Neural progenitor cell (in vitro differentiated cells): Measurements from ENCODE around the gene MAP3K2. TPM values are rescaled to one million over a fixed set of nuclear protein-coding genes. Genes with fewer than 3 reads are reported as not detected.

Experiments
- DNase-seq: peaks from one replicate; pipeline ENCODE4 v3.0.0-alpha.2; 2016; ENCODE audit warnings: low spot score
- H2AFZ ChIP-seq: fragments of 200-600 bp; sonication (generic); replicated peaks from 2 replicates; pipeline ENCODE4 v1.6.1; 2016; ENCODE audit warnings: antibody characterized with exemption
- H3F3A ChIP-seq: fragments of 200-600 bp; sonication (generic); 2 replicates; pipeline ENCODE4 v1.6.1; 2016; ENCODE audit warnings: antibody characterized with exemption, low read depth
- H3K27ac ChIP-seq: fragments of 200-600 bp; sonication (generic); 2 replicates; pipeline ENCODE4 v1.5.1; 2016; ENCODE audit warnings: mild to moderate bottlenecking
- H3K27me3 ChIP-seq: fragments of 200-600 bp; sonication (generic); 2 replicates; pipeline ENCODE4 v1.6.1; 2016; ENCODE audit warnings: mild to moderate bottlenecking, moderate library complexity
- H3K36me3 ChIP-seq: fragments of 200-600 bp; sonication (generic); 2 replicates; pipeline ENCODE4 v1.5.1; 2016
- H3K4me1 ChIP-seq: fragments of 200-600 bp; sonication (generic); 2 replicates; pipeline ENCODE4 v1.6.1; 2016; ENCODE audit warnings: mixed run types
- H3K4me2 ChIP-seq: fragments of 200-600 bp; sonication (generic); 2 replicates; pipeline ENCODE4 v1.6.1; 2016
- H3K4me3 ChIP-seq: fragments of 200-600 bp; sonication (generic); 2 replicates; pipeline ENCODE4 v1.5.1; 2016
- H3K79me2 ChIP-seq: fragments of 200-600 bp; sonication (generic); 2 replicates; pipeline ENCODE4 v1.6.1; 2016; ENCODE audit warnings: low read depth
- H3K9ac ChIP-seq: fragments of 200-600 bp; sonication (generic); 2 replicates; pipeline ENCODE4 v1.6.1; 2016
- H3K9me3 ChIP-seq: fragments of 200-600 bp; sonication (generic); 2 replicates; pipeline ENCODE4 v1.5.1; 2016; ENCODE audit warnings: low read depth
- H4K20me1 ChIP-seq: fragments of 200-600 bp; sonication (generic); 2 replicates; pipeline ENCODE4 v1.6.1; 2016; ENCODE audit warnings: low read depth
- H3K27ac Mint-ChIP-seq: 3 replicates; pipeline ENCODE4 v1.8.0; 2021; ENCODE audit warnings: mixed read lengths
- H3K27me3 Mint-ChIP-seq: 2 replicates; pipeline ENCODE4 v1.8.0; 2022; ENCODE audit warnings: low read depth, mild to moderate bottlenecking, inconsistent platforms, moderate library complexity, mixed read lengths; ENCODE audit not compliant: insufficient read depth
- H3K36me3 Mint-ChIP-seq: 3 replicates; pipeline ENCODE4 v1.8.0; 2021; ENCODE audit warnings: mixed read lengths
- H3K4me1 Mint-ChIP-seq: 3 replicates; pipeline ENCODE4 v1.8.0; 2021; ENCODE audit warnings: mixed read lengths
- H3K4me3 Mint-ChIP-seq: 3 replicates; pipeline ENCODE4 v1.8.0; 2021; ENCODE audit warnings: mild to moderate bottlenecking, moderate library complexity, mixed read lengths
- H3K9me3 Mint-ChIP-seq: 3 replicates; pipeline ENCODE4 v1.8.0; 2020; ENCODE audit warnings: mixed read lengths
- CTCF ChIP-seq: fragments of 200-600 bp; sonication (generic); IDR thresholded peaks from 2 replicates; pipeline ENCODE4 v1.5.1; 2017; ENCODE audit warnings: antibody characterized with exemption, mild to moderate bottlenecking
- EZH2 ChIP-seq: fragments of 200-600 bp; sonication (generic); IDR thresholded peaks from 2 replicates; pipeline ENCODE4 v1.6.1; 2017; ENCODE audit warnings: antibody characterized with exemption, mild to moderate bottlenecking, moderate library complexity
- EZH2phosphoT487 ChIP-seq: fragments of 200-600 bp; sonication (generic); IDR thresholded peaks from 2 replicates; pipeline ENCODE4 v1.6.1; 2017; ENCODE audit warnings: antibody characterized with exemption
- total RNA-seq: library from RNA; depleted of rRNA; stranded (reverse); fragments of >200 nt; gene quantifications from 2 replicates; pipeline ENCODE4 v1.2.3, GENCODE V29; 2015; ENCODE audit warnings: low replicate concordance

MAP3K2 gene
- total RNA-seq, 1 donor from 2014 or later: 24.5 TPM

GRCh38 chr2:127351603-127352002 is 36.2 kb downstream of the MAP3K2 start:
- H4K20me1 ChIP-seq: peaks cover 9% of the 10 kb centered on the region

GRCh38 chr2:127348426-127349000 is 39.3 kb downstream of the MAP3K2 start:
- H3K4me1 ChIP-seq: no peaks in the 10 kb centered on the region
- no peaks in the 10 kb centered on the region for H3F3A ChIP-seq
- no peak overlapping the region for H3K27ac ChIP-seq
- peaks cover 14% of the 10 kb centered on the region for H4K20me1 ChIP-seq
- no peak overlapping the region for H3K4me3 ChIP-seq
- H3K79me2 ChIP-seq: peaks cover 77% of the 10 kb centered on the region
- no peak for TF ChIP-seq EZH2
- TF ChIP-seq CTCF: no peak
- no peak for TF ChIP-seq EZH2phosphoT487
- no peak overlapping the region for H3K9ac ChIP-seq
- peaks cover 3% of the 10 kb centered on the region for H3K9me3 ChIP-seq
- H3K27me3 ChIP-seq: no peaks in the 10 kb centered on the region
- peaks cover 4% of the 10 kb centered on the region for H3K36me3 ChIP-seq
- H3K36me3 Mint-ChIP-seq: peaks cover 25% of the 10 kb centered on the region
- H3K4me3 Mint-ChIP-seq: no peak overlapping the region
- peaks cover 28% of the 10 kb centered on the region for H3K9me3 Mint-ChIP-seq
- no peak overlapping the region for H3K4me2 ChIP-seq
- no peak overlapping the region for H2AFZ ChIP-seq
- no peak overlapping the region for H3K27ac Mint-ChIP-seq
- DNase-seq: no peak
- H3K4me1 Mint-ChIP-seq: no peaks in the 10 kb centered on the region
- H3K27me3 Mint-ChIP-seq: no peaks in the 10 kb centered on the region

More at GRCh38 chr2:127351603-127352002, 36.2 kb downstream of the MAP3K2 start:
- Histone ChIP-seq H3K27me3 (no peaks in the 10 kb centered on the region), H3K4me3 (no peak overlapping the region), H3K36me3 (no peaks in the 10 kb centered on the region), H3K4me1 (peaks cover 5% of the 10 kb centered on the region), H3F3A (no peaks in the 10 kb centered on the region), H3K4me2 (no peak overlapping the region), H3K9me3 (no peaks in the 10 kb centered on the region), H3K79me2 (peaks cover 82% of the 10 kb centered on the region), H2AFZ (no peak overlapping the region), H3K27ac (no peak overlapping the region), H3K9ac (no peak overlapping the region)
- Mint-ChIP-seq H3K4me1 (no peaks in the 10 kb centered on the region), H3K27me3 (no peaks in the 10 kb centered on the region), H3K9me3 (peaks cover 40% of the 10 kb centered on the region), H3K36me3 (peaks cover 31% of the 10 kb centered on the region), H3K4me3 (no peak overlapping the region), H3K27ac (no peak overlapping the region)
- DNase-seq: no peak
- TF ChIP-seq CTCF (no peak), EZH2phosphoT487 (no peak), EZH2 (no peak)

- H3K27me3 ChIP-seq: no peaks in the 10 kb centered on the region
- Mint-ChIP-seq H3K36me3 (peaks cover 25% of the 10 kb centered on the region), H3K27me3 (no peaks in the 10 kb centered on the region), H3K27ac (no peak overlapping the region), H3K9me3 (peaks cover 28% of the 10 kb centered on the region), H3K4me3 (no peak overlapping the region), H3K4me1 (no peaks in the 10 kb centered on the region)
- H3K9ac ChIP-seq: no peak overlapping the region
- no peak overlapping the region for H3K27ac ChIP-seq
- no peak overlapping the region for H3K4me3 ChIP-seq
- peaks cover 77% of the 10 kb centered on the region for H3K79me2 ChIP-seq
- H3F3A ChIP-seq: no peaks in the 10 kb centered on the region
- peaks cover 4% of the 10 kb centered on the region for H3K36me3 ChIP-seq
- peaks cover 3% of the 10 kb centered on the region for H3K9me3 ChIP-seq
- DNase-seq: no peak
- no peak overlapping the region for H2AFZ ChIP-seq
- no peak overlapping the region for H3K4me2 ChIP-seq
- H3K4me1 ChIP-seq: no peaks in the 10 kb centered on the region
- H4K20me1 ChIP-seq: peaks cover 18% of the 10 kb centered on the region
- TF ChIP-seq CTCF (no peak), EZH2 (no peak), EZH2phosphoT487 (no peak)
Measured at GRCh38 chr2:127347734-127348392, 39.9 kb downstream of the MAP3K2 start.
